ENCODE data around the gene OLFML3.
A peak's percentile ranks its signal among the peaks of the same experiment; 100 is the strongest.

The OLFML3 gene

DNA sequence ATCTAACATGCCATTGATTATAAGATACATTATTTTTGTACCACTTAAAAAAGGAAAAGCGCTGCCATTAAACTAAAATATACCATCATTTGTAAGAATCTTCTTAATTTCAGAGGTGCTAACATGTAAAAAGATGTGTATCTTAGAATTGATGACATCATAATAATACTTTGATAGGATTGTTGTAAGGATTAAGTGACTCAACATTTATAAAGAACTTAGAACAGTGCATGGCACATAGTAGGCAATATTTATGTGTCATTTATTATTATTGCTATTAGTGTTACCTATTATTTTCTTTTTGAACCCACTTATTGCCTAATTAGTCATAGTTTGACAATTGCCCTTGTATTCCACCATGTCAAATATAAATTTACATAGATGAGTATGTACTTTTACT lies 28.4 kb upstream of the OLFML3 start:
- no peak for DNase-seq

DNA sequence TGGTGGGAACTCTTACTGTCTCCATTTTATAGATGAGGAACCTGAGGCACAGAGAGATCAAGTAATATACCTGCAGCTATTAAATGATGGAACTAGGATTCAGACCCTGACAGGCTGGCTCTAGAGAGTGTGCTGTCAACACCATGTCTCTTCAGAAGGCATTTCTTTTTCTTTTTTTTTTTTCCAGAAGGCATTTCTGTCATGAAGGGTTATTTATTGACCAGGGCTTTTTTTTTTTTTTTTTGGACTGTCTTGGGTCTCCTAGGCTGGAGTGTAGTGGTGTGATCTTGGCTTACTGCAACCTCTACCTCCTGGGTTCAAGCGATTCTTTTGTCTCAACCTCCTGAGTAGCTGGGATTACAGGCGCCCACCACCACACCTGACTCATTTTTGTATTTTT lies 27.6 kb upstream of the OLFML3 start:
- no peak for DNase-seq

DNA sequence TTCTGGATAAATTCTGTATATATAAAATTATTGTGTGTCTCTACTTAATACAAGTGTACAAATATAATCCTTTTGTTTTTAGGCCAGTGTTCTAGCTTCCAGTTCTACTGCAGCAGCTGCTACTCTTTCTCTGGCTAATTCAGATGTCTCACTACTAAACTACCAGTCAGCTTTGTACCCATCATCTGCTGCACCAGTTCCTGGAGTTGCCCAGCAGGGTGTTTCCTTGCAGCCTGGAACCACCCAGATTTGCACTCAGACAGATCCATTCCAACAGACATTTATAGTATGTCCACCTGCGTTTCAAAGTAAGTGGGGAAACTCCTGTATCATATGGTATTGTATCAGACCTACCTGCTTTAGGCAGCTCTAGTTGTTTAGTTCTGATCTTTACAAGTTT lies 21.3 kb upstream of the OLFML3 start:
- DNase-seq, result no peak

DNA sequence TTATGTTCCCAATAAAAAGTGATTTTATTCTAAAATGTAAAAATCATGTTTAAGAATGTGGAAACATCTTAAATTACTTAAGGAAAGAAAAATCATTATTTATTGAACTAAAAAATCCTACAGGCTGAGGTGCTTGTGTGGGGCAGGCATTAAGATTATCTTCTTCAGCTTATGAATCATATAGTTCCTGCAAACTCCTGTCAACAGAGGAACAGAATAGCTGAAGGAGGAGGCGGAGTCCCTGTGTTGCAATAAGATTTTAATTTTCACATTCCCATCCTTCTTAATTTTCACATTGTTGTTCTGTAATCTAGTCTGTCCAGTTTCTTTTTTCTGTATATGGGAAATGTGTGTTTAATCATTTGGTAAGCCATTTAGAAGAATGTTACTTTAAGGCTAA lies 20.6 kb upstream of the OLFML3 start:
- DNase-seq, result no peak

DNA sequence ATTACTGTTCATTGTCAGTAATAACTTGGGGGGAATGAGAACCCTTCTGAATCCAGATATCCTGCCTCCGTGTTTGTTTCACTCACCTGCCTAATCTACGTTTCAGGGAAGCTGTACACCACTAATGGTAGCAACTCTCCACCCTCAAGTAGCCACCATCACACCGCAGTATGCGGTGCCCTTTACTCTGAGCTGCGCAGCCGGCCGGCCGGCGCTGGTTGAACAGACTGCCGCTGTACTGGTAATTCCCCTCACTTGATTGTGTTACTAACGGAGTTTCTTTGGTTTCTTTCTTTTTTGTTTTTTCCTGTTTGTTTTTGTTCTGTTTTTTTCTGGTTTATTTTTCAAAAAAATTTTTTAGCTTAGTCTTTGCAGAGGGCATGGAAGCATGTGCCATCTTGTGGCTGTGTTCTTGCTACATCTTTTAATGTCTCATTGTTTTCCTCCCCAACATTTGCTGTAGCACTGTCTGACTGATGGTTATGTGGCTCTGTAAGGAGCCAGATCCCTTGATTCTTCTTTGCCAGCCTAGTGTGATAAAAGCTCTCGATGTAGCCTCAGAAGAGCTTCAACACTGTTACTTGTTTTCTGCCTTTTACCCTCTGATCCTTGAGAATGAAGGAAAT lies 15.9 kb upstream of the OLFML3 start:
- no peak for DNase-seq

DNA sequence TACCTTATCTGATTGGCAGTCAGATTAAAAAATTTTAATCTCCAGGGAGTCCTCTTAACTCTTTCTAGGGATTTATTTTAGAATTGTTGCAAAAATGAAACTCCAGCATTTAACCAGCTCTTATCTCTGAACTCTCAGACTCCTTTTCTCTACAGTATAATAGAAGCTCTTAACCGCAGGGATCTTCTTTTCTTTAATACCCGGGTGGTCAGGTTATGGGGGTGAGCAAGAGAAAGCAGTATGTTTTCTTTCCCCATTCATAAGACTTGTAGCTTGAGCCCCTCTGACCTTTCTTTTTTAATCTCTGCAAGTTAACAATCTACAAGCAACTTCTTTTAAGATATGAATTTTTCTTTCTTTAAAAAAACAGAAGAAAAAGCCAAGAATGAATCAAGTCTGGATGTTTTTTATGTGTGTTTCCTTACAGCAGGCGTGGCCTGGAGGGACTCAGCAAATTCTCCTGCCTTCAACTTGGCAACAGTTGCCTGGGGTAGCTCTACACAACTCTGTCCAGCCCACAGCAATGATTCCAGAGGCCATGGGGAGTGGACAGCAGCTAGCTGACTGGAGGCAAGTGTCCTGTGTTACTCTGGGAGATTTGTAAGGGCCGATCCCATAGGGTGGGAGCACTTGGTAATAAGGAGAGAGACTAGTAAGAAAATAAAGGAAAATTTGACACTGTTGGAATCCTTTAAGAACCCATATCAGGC lies 13.4 kb upstream of the OLFML3 start:
- no peak for DNase-seq

DNA sequence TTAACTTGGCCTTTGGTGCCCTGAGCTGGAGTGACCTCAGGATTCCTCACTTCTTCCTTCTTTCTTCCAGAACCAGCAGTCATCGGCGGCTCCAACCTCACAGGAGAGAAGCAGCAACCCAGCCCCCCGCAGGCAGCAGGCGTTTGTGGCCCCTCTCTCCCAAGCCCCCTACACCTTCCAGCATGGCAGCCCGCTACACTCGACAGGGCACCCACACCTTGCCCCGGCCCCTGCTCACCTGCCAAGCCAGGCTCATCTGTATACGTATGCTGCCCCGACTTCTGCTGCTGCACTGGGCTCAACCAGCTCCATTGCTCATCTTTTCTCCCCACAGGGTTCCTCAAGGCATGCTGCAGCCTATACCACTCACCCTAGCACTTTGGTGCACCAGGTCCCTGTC lies 6.3 kb upstream of the OLFML3 start:
- DNase-seq, result no peak

DNA sequence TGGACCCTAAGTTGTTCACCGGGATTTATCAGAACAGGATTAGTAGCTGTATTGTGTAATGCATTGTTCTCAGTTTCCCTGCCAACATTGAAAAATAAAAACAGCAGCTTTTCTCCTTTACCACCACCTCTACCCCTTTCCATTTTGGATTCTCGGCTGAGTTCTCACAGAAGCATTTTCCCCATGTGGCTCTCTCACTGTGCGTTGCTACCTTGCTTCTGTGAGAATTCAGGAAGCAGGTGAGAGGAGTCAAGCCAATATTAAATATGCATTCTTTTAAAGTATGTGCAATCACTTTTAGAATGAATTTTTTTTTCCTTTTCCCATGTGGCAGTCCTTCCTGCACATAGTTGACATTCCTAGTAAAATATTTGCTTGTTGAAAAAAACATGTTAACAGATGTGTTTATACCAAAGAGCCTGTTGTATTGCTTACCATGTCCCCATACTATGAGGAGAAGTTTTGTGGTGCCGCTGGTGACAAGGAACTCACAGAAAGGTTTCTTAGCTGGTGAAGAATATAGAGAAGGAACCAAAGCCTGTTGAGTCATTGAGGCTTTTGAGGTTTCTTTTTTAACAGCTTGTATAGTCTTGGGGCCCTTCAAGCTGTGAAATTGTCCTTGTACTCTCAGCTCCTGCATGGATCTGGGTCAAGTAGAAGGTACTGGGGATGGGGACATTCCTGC lies 3.9 kb upstream of the OLFML3 start:
- no peak for DNase-seq

DNA sequence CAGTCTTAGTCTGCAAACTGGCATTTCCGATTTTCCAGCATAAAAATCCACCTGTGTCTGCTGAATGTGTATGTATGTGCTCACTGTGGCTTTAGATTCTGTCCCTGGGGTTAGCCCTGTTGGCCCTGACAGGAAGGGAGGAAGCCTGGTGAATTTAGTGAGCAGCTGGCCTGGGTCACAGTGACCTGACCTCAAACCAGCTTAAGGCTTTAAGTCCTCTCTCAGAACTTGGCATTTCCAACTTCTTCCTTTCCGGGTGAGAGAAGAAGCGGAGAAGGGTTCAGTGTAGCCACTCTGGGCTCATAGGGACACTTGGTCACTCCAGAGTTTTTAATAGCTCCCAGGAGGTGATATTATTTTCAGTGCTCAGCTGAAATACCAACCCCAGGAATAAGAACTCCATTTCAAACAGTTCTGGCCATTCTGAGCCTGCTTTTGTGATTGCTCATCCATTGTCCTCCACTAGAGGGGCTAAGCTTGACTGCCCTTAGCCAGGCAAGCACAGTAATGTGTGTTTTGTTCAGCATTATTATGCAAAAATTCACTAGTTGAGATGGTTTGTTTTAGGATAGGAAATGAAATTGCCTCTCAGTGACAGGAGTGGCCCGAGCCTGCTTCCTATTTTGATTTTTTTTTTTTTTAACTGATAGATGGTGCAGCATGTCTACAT lies 2.5 kb upstream of the OLFML3 start:
- DNase-seq, result no peak

DNA sequence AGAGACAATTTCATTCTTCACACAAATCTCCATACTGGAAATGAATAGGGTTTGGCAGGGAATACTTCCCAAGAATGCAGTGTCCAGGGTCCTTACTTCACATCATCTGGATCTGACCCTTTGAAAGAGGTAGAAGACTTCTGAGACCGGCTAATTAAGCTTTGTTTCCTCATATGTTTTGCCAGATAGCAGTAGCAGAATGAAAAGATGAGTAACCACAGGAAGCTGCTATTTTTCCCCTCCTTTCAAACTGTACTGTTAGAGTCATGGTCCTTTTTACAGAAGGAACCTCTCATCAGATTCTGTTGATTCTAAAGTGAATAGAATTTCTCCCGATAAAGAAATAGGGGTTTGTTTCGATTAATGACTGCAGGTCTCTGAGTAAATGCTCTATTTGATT lies 1.4 kb upstream of the OLFML3 start:
- DNase-seq, result no peak

DNA sequence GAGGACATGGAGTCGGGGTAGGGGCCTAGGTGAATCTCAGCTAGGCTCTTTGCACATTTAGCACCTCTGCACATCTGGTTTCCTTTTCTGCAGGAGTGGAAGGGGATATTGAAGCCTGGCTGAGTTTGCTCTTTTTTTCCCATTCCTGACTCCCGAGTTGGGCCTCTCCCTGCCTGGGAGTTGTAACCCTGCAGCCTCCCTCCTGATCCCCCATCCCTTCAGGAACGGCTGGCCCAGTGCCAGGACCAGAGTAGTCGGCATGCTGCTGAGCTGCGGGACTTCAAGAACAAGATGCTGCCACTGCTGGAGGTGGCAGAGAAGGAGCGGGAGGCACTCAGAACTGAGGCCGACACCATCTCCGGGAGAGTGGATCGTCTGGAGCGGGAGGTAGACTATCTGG lies 836 bp downstream of the OLFML3 start:
- DNase-seq, result peak; percentile 89

DNA sequence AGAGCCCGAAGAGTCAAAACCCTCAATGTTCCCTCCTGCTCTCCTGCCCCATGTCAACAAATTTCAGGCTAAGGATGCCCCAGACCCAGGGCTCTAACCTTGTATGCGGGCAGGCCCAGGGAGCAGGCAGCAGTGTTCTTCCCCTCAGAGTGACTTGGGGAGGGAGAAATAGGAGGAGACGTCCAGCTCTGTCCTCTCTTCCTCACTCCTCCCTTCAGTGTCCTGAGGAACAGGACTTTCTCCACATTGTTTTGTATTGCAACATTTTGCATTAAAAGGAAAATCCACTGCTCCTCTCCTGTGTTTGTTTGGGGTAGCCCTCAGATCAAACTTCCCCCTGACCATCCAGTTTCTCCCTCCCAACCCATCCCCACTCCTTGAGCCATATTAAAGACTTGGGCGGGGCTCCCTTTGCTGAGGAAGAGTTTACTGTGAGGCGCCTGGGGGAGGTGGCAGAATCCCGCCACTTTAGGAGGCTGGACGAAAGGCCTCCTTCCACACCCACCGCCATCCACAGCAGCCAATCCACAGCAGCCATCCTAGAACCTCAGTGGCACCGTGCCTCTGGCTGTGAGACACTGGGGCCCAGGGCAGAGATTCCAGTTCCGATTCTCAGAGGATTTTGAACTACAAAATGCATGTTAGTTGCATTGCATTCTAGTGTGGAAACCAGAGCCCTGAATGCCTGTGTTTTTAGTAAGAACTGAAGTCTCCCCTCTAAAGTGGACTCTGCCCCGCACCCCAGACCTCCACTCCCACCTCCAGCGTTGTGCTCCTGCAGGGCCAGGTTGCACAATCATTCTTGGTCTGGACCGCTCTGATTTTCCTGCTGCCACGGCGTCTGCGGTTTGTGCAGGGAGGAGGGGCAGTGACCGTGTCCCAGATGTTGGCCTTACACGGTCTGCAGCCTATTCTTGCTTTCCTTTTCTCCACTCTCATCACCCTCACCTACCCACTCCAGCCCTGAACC lies 3.0 kb downstream of the OLFML3 start:
- DNase-seq, result peak; percentile 92

DNA sequence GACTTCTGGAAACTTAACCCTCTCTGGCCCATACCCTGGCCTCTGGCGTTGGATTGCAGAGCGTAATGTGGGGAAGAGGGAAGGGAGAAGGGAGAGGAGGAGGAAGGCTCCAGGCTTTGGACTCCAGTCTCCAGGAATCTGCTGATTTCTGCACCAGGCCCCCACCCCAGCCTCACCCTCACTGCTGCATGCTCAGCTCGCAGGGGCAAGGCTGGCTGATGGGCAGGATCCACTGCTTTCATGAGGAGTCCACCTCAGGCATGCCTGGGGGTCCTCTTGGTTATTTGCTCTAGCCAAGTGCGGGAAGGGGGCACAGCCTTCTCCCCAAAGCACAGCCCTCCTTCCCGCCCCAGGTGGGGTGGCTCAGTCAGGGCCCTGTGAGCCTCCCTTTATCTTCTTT lies 3.7 kb downstream of the OLFML3 start:
- DNase-seq, result no peak

DNA sequence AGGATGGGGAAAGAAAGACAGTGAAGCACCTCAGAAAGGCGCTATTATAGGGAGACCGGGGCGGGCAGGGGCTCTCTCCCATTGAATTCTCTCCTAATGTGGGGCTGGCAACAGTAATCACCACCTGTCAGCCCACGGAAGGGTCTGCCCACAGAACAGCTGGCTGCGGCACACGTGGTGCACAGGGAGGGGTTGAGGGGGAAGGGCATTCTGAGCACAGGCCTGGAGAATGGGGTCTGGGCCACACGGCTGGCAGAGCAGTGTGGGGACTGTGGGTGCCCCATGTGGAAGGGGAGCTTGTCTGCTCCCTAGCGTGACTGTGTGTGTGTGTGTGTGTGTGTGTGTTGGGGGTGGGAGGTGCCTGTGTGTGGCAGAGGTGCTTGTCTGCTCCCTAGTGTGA lies 4.1 kb downstream of the OLFML3 start:
- DNase-seq, result peak; percentile 68

DNA sequence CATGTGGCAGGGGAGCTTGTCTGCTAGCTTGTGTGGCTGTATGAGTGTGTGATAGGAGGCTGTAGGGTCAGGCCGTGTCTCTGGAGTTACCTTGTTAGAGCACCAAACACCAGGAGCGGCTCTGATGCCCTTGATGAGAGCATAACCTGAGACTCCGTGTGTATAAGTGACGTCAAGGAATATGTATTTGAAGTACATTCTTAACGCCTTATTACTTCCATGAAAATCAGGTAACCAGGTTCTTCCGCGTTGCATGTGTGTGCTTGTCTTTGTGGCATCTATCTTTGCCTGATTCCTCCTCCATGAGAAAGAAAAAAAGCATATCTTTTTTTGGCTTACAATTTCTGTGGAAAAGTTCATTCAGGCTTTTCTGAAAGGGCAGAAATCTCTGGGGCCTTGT lies 4.6 kb downstream of the OLFML3 start:
- DNase-seq, result no peak

DNA sequence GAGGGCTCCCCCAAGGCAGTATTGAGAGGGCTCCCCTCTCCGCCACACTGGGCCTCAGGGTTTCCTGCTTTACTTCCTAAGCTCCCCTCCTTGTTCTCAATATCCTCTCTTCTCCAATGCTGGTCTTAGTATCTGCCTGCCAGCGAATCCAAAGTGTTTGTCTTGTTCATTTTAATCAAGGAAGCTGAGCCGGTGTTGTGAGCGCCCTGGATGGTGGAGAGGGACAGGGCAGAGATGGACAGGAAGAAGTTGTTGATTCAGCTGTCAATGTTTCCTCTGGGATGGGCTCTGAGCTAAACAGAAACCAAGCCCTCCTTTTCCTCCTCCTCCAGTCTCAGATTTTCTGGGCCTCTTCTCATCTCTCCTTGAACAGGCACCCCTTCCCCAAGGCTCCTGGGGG lies 5.4 kb downstream of the OLFML3 start:
- DNase-seq, result no peak

DNA sequence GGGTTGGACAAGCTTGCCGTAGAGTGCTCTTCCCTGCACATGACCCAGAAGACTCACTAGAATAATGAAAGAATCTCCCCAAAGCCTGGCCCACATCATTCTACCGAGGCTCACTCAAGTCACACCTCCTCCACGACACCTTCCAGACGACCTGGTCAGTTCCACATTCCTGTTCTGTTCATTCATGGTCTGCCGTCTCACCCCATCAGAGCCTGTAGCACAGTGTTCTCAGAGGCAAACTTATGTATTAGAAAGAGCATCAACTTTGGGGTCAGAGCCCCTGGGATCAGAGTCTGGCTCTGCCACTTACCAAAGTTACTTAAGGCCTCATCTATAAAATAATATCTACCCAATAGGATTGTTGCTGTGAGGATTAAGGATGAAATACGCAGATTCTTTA lies 7.5 kb downstream of the OLFML3 start:
- DNase-seq, result no peak

DNA sequence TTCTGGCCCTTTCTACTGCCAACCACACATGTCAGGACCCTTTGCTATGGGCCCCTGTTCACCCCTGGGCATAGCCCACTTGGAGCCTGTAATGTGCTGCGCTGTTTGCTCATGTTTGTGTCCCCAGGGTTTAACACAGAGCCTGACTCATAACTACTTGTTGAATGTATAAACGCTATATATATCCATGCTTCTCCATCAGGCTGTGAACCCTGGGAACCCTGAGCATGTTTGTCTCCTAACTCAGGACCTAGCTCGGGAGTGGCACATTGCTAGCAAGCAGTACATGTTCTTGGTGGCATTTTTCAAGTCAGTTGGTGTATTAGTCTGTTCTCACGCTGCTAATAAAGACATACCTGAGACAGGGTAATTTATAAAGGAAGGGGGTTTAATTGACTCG lies 8.0 kb downstream of the OLFML3 start:
- no peak for DNase-seq

DNA sequence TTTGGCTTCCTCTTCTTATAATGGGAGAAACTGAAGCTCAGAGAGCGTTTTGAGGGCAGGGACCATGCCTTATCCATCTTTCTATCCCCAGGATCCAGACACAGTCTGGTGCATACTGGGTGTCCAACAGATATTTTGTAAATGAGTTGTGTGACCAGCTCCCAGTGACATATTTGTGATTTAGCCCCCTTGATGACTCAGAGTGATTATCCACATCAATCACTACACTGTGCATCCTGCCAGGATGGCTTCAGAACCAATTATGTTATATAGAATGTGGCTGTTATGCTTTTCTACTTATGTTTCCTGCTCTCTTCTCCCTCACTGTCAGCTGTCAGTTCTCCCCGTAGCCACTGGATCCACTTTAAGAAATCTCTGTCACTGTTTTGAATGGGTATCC lies 11.3 kb downstream of the OLFML3 start:
- no peak for DNase-seq

DNA sequence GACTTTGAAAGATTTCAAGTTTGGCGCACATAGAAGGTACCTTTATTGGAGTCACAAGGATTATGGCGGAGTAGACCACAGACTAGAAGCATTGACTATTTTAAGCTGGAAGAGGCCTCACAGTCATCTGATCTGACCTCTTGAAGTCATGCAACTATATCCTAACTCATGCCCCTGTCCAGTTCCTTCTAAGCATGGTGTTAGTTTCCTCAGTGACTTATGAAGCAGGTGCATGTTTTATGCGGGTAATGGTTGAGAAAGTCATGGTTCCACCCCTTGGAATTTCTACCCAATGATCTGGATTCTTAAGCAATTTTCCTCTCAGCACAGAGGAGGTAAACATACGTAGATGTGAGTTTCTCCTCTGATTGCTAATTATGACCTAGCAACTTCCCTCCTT lies 11.7 kb downstream of the OLFML3 start:
- DNase-seq, result no peak

DNA sequence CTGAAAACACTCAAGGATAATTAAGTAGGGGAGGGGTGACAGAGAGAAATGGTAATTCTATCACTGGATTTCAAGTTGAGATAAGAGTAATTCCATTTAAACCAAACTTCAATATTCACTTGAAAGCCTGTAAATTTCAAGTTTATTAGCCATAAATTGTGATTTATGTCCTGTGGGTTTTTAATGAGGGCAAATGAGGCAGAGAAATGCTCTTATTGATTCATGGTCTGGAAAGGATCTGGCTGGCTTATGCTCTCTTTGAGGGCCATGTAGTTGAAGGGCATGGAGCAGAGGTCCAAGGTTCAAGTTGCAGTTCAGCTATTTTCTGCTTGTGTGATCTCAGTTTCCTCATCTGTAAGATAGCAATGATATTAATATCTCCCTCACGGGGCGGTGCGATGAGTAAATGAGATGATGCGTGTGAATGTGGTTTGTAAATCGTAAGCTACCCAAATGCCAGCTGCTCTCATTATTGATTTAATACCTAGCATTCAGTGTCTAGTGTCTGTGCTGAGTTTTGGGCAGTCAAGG lies 12.3 kb downstream of the OLFML3 start:
- no peak for DNase-seq

DNA sequence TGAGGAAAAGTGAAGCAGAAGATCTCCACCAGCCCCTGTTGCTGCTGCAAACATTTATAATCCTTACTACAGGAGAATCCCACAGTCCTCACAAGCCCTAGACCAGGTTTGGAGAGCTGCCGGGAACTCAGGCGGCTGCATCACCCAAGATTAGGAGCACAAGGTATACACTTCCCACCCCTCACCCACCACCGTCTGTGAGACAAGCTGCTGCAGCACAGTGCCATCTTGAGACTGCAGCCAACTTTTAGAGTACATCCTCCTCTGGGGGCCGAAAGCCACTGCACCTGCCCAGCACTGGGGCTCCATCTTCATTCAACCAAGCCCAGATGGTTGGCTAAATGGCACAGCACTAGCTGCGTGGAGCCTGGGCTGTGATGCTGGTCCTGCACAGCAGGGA lies 13.8 kb downstream of the OLFML3 start:
- no peak for DNase-seq

All from right hindlimb (tissue), 1 donor.